GM23338 (cell line): Measurements from ENCODE around the gene FAM89A.

Experiments
- CREB1 ChIP-seq: fragments of 250-450 bp; sonication (Bioruptor Pico); IDR thresholded peaks from 2 replicates; pipeline ENCODE4 v1.5.0; 2020; ENCODE audit warnings: low read depth, mild to moderate bottlenecking, moderate library complexity
- EZH2 ChIP-seq: fragments of 200-600 bp; sonication (generic); IDR thresholded peaks from one replicate; pipeline ENCODE4 v1.8.0; 2017; ENCODE audit warnings: antibody characterized with exemption, mild to moderate bottlenecking, low read depth; ENCODE audit not compliant: unreplicated experiment
- EZH2phosphoT487 ChIP-seq: fragments of 200-600 bp; sonication (generic); IDR thresholded peaks from one replicate; pipeline ENCODE4 v1.8.1; 2018; ENCODE audit warnings: antibody characterized with exemption; ENCODE audit not compliant: unreplicated experiment
- JUNB ChIP-seq: IDR thresholded peaks from one replicate; pipeline ENCODE4 v1.6.1; 2016; ENCODE audit warnings: antibody characterized with exemption; ENCODE audit not compliant: unreplicated experiment
- POLR2AphosphoS5 ChIP-seq: IDR thresholded peaks from 2 replicates; pipeline ENCODE4 v1.6.1; 2016; ENCODE audit warnings: antibody characterized with exemption, low read depth
- TF ChIP-seq, protein P1 (sequence below), 2 experiments: fragments of 200-600 bp in 1 of 2; sonication (generic) in 1 of 2; conservative IDR thresholded peaks; 2 replicates each; pipeline versions ENCODE4 v1.5.1 to v1.6.1; 2016 to 2017; ENCODE audit warnings: antibody characterized with exemption in 2 of 2, low read depth in 2 of 2, mild to moderate bottlenecking in 2 of 2, moderate library complexity in 1 of 2
- TF ChIP-seq, protein P2 (sequence below): fragments of 250-450 bp; sonication (Bioruptor Pico); IDR thresholded peaks from 2 replicates; pipeline ENCODE4 v1.5.0; 2020; ENCODE audit warnings: mild to moderate bottlenecking, moderate library complexity
- TF ChIP-seq, protein P3 (sequence below): IDR thresholded peaks from one replicate; pipeline ENCODE4 v1.6.1; 2018; ENCODE audit warnings: antibody characterized with exemption; ENCODE audit not compliant: unreplicated experiment

DNA sequence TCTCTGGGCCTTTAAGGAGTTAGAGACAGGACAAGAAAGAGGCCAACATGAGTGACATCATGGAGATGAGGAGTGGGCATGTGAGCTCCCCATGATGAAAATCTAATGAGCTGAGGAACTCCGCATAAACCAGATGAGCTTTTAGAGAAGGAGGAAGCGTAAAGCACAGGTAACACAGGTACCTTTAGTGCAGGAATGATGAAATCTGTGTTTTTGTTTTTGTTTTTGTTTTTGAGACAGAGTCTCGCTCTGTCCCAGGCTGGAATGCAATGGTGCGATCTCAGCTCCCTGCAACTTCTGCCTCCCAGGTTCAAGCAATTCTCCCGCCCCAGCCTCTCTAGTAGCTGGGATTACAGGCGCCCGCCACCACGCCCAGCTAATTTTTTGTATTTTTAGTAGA, 12.7 kb upstream of the FAM89A start:
- TF ChIP-seq POLR2AphosphoS5 (no peak), EZH2 (no peak), CREB1 (CRISPR knock-in tag) (no peak), JUNB (no peak), EZH2phosphoT487 (no peak)
- TF ChIP-seq, protein P1, sequence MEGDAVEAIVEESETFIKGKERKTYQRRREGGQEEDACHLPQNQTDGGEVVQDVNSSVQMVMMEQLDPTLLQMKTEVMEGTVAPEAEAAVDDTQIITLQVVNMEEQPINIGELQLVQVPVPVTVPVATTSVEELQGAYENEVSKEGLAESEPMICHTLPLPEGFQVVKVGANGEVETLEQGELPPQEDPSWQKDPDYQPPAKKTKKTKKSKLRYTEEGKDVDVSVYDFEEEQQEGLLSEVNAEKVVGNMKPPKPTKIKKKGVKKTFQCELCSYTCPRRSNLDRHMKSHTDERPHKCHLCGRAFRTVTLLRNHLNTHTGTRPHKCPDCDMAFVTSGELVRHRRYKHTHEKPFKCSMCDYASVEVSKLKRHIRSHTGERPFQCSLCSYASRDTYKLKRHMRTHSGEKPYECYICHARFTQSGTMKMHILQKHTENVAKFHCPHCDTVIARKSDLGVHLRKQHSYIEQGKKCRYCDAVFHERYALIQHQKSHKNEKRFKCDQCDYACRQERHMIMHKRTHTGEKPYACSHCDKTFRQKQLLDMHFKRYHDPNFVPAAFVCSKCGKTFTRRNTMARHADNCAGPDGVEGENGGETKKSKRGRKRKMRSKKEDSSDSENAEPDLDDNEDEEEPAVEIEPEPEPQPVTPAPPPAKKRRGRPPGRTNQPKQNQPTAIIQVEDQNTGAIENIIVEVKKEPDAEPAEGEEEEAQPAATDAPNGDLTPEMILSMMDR (conservative IDR thresholded peaks at IDR 0.05; ENCODE audit: low read depth in 2 of 2), result no peak
- TF ChIP-seq, protein P2, sequence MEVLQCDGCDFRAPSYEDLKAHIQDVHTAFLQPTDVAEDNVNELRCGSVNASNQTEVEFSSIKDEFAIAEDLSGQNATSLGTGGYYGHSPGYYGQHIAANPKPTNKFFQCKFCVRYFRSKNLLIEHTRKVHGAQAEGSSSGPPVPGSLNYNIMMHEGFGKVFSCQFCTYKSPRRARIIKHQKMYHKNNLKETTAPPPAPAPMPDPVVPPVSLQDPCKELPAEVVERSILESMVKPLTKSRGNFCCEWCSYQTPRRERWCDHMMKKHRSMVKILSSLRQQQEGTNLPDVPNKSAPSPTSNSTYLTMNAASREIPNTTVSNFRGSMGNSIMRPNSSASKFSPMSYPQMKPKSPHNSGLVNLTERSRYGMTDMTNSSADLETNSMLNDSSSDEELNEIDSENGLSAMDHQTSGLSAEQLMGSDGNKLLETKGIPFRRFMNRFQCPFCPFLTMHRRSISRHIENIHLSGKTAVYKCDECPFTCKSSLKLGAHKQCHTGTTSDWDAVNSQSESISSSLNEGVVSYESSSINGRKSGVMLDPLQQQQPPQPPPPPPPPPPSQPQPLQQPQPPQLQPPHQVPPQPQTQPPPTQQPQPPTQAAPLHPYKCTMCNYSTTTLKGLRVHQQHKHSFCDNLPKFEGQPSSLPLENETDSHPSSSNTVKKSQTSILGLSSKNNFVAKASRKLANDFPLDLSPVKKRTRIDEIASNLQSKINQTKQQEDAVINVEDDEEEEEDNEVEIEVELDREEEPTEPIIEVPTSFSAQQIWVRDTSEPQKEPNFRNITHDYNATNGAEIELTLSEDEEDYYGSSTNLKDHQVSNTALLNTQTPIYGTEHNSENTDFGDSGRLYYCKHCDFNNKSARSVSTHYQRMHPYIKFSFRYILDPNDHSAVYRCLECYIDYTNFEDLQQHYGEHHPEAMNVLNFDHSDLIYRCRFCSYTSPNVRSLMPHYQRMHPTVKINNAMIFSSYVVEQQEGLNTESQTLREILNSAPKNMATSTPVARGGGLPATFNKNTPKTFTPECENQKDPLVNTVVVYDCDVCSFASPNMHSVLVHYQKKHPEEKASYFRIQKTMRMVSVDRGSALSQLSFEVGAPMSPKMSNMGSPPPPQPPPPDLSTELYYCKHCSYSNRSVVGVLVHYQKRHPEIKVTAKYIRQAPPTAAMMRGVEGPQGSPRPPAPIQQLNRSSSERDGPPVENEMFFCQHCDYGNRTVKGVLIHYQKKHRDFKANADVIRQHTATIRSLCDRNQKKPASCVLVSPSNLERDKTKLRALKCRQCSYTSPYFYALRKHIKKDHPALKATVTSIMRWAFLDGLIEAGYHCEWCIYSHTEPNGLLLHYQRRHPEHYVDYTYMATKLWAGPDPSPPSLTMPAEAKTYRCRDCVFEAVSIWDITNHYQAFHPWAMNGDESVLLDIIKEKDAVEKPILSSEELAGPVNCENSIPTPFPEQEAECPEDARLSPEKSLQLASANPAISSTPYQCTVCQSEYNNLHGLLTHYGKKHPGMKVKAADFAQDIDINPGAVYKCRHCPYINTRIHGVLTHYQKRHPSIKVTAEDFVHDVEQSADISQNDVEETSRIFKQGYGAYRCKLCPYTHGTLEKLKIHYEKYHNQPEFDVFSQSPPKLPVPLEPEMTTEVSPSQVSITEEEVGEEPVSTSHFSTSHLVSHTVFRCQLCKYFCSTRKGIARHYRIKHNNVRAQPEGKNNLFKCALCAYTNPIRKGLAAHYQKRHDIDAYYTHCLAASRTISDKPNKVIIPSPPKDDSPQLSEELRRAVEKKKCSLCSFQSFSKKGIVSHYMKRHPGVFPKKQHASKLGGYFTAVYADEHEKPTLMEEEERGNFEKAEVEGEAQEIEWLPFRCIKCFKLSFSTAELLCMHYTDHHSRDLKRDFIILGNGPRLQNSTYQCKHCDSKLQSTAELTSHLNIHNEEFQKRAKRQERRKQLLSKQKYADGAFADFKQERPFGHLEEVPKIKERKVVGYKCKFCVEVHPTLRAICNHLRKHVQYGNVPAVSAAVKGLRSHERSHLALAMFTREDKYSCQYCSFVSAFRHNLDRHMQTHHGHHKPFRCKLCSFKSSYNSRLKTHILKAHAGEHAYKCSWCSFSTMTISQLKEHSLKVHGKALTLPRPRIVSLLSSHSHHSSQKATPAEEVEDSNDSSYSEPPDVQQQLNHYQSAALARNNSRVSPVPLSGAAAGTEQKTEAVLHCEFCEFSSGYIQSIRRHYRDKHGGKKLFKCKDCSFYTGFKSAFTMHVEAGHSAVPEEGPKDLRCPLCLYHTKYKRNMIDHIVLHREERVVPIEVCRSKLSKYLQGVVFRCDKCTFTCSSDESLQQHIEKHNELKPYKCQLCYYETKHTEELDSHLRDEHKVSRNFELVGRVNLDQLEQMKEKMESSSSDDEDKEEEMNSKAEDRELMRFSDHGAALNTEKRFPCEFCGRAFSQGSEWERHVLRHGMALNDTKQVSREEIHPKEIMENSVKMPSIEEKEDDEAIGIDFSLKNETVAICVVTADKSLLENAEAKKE (CRISPR knock-in tag), result no peak
- TF ChIP-seq, protein P3, sequence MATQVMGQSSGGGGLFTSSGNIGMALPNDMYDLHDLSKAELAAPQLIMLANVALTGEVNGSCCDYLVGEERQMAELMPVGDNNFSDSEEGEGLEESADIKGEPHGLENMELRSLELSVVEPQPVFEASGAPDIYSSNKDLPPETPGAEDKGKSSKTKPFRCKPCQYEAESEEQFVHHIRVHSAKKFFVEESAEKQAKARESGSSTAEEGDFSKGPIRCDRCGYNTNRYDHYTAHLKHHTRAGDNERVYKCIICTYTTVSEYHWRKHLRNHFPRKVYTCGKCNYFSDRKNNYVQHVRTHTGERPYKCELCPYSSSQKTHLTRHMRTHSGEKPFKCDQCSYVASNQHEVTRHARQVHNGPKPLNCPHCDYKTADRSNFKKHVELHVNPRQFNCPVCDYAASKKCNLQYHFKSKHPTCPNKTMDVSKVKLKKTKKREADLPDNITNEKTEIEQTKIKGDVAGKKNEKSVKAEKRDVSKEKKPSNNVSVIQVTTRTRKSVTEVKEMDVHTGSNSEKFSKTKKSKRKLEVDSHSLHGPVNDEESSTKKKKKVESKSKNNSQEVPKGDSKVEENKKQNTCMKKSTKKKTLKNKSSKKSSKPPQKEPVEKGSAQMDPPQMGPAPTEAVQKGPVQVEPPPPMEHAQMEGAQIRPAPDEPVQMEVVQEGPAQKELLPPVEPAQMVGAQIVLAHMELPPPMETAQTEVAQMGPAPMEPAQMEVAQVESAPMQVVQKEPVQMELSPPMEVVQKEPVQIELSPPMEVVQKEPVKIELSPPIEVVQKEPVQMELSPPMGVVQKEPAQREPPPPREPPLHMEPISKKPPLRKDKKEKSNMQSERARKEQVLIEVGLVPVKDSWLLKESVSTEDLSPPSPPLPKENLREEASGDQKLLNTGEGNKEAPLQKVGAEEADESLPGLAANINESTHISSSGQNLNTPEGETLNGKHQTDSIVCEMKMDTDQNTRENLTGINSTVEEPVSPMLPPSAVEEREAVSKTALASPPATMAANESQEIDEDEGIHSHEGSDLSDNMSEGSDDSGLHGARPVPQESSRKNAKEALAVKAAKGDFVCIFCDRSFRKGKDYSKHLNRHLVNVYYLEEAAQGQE, result no peak
